BJ (cell line): Measurements from ENCODE around the gene SYCE1L. TPM values are rescaled to one million over a fixed set of nuclear protein-coding genes. Genes with fewer than 3 reads are reported as not detected.
A peak's percentile ranks its signal among the peaks of the same experiment; 100 is the strongest.
"Not testable (repeated sequence)": the region's sequence is repeated elsewhere in the genome, so short reads cannot be mapped to it uniquely, and the experiment has no call there.

Experiments used
- CTCF ChIA-PET: fragments of 350-600 bp; formaldehyde crosslinking; extraction: SDS; loops from one replicate; lab custom pipeline; 2021; ENCODE audit warnings: antibody characterized with exemption, inconsistent platforms; lab: Yijun Ruan, JAX
- POLR2A ChIA-PET: fragments of 300-600 bp; sonication (Branson Sonifier 250); formaldehyde crosslinking; extraction: SDS; loops from one replicate; lab custom pipeline; 2021; ENCODE audit warnings: antibody characterized with exemption; lab: Charles Lee
- DNase-seq: peaks from one replicate; pipeline ENCODE4 v3.0.0-alpha.2; 2011; ENCODE audit warnings: low read depth
- H3K27me3 ChIP-seq: 2 replicates; pipeline ENCODE4 v1.6.0; 2011; ENCODE audit warnings: low read length; ENCODE audit not compliant: control insufficient read depth, insufficient read depth
- H3K36me3 ChIP-seq: 2 replicates; pipeline ENCODE4 v1.5.1; 2011; ENCODE audit warnings: low read length; ENCODE audit not compliant: control insufficient read depth, insufficient read depth
- H3K4me3 ChIP-seq: 2 replicates; pipeline ENCODE4 v1.5.1; 2011; ENCODE audit warnings: low read depth, mild to moderate bottlenecking, control low read depth, low read length
- polyA plus RNA-seq: library from polyadenylated mRNA; depleted of rRNA; stranded (reverse); fragments of >200 nt; gene quantifications from 2 replicates; pipeline ENCODE4 v1.2.3, GENCODE V29; 2011
- TF ChIP-seq, protein P1 (sequence below): IDR thresholded peaks from 2 replicates; pipeline ENCODE4 v1.5.1; 2011; ENCODE audit warnings: low read depth, mild to moderate bottlenecking, control low read depth, inconsistent platforms, low read length, moderate library complexity; ENCODE audit not compliant: insufficient read depth

Gene SYCE1L
- polyA plus RNA-seq, 1 experiment = 0.44 TPM

DNA sequence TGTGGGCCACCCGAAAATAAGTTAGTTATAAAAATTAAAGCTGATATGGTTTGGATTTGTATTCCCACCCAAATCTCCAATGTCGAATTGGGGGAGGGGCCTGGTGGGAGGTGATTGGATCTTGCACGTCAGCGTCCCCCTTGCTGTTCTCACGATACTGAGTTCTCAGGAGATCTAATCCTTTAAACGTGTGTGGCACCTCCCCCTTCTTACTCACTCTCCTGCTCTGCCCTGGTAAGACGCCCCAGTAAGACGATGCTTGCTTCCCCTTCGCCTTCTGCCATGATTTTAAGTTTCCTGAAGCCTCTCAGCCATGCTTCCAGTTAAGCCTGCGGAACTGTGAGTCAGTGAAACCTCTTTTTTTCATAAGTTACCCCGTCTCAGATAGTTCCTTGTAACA is 35.4 kb downstream of the SYCE1L start:
- DNase-seq = no peak
- Histone ChIP-seq H3K36me3 (no peaks in the 10 kb centered on the region), H3K4me3 (no peak overlapping the region), H3K27me3 (peaks cover 2% of the 10 kb centered on the region; the same call in 1 of the 2 replicates)
- ChIA-PET POLR2A (no interaction called here), CTCF (interaction anchor here (1.2 to 14.9 kb wide), 6 partner anchors 12 to 768 kb away, joined by 3 to 302 read pairs (median 8); no protein-coding TSS in a partner anchor)
- TF ChIP-seq, protein P1, sequence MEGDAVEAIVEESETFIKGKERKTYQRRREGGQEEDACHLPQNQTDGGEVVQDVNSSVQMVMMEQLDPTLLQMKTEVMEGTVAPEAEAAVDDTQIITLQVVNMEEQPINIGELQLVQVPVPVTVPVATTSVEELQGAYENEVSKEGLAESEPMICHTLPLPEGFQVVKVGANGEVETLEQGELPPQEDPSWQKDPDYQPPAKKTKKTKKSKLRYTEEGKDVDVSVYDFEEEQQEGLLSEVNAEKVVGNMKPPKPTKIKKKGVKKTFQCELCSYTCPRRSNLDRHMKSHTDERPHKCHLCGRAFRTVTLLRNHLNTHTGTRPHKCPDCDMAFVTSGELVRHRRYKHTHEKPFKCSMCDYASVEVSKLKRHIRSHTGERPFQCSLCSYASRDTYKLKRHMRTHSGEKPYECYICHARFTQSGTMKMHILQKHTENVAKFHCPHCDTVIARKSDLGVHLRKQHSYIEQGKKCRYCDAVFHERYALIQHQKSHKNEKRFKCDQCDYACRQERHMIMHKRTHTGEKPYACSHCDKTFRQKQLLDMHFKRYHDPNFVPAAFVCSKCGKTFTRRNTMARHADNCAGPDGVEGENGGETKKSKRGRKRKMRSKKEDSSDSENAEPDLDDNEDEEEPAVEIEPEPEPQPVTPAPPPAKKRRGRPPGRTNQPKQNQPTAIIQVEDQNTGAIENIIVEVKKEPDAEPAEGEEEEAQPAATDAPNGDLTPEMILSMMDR = no peak

DNA sequence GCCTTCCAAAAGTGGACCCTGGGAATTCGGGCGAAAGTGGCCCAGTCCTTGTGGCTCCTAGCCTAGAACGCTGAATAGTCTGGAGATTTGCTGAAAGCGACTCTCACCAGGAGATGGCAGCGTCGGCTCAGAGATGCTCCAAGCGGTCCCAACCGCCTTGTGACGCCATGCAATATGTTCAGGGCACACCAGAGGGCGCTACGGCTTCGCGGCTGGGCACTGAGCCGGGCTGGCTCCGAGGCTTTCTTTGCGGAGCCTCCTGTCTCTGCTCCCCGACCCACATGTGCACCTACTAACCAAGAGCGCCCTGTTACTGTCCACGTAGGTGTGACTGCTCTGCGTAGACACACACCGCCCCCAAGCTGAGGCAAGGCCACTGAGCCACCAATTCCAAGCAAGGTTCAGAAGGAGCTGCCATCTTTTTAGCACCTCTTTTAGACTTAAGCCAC is 36.9 kb downstream of the SYCE1L start:
- DNase-seq = no peak
- Histone ChIP-seq H3K36me3 (no peaks in the 10 kb centered on the region), H3K4me3 (no peak overlapping the region), H3K27me3 (peaks cover 2% of the 10 kb centered on the region; the same call in 1 of the 2 replicates)
- ChIA-PET POLR2A (no interaction called here), CTCF (interaction anchor here (0.6 to 14.9 kb wide), 36 partner anchors 8 to 851 kb away, joined by 3 to 302 read pairs (median 4); no protein-coding TSS in a partner anchor)
- TF ChIP-seq, protein P1 = peak; percentile 100

DNA sequence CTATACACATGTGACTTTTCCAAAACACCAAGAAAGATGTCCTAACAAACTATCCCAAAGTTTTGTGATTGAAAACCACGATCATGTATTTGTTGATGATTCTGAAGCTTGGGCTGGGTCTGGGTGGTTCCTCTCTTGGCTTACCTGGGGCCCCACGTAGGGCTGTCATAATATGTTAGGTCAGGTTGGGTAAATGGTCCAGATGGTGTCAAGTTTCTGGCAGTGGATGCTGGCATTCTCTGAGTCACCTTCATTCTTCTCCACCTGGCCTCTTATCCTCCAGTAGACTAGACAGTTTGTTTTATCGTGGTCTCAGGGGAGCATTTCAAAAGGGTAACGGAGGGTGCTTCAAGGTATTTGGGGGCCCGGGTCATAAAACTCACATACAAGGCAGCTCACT is 39.4 kb downstream of the SYCE1L start:
- POLR2A ChIA-PET = no interaction called here
- peaks cover 2% of the 10 kb centered on the region; the same call in 1 of the 2 replicates for H3K27me3 ChIP-seq
- H3K36me3 ChIP-seq = no peaks in the 10 kb centered on the region
- CTCF ChIA-PET = interaction anchor here (1.0 to 14.9 kb wide), 3 partner anchors 103 to 345 kb away, joined by 3 to 302 read pairs (median 4); no protein-coding TSS in a partner anchor
- TF ChIP-seq, protein P1 = no peak
- no peak for DNase-seq
- no peak overlapping the region for H3K4me3 ChIP-seq

GRCh38 chr16:77242471-77242870 is 43.3 kb downstream of the SYCE1L start:
- H3K4me3 ChIP-seq, POLR2A ChIA-PET, H3K27me3 ChIP-seq, H3K36me3 ChIP-seq, DNase-seq, CTCF ChIA-PET: not testable (repeated sequence)

- Histone ChIP-seq H3K36me3 (no peaks in the 10 kb centered on the region), H3K4me3 (no peak overlapping the region), H3K27me3 (no peaks in the 10 kb centered on the region)
- ChIA-PET POLR2A (no interaction called here), CTCF (interaction anchor here (2.3 kb wide), 1 partner anchor 10 kb away, joined by 20 read pairs; no protein-coding TSS in a partner anchor)
- no peak for DNase-seq
- TF ChIP-seq, protein P1 = no peak
These were observed 46.9 kb downstream of the SYCE1L start for GRCh38 chr16:77246150-77246549.
